Aorta (tissue), 5 donors: ENCODE measurements around the gene DNMT3A. TPM values are rescaled to one million over a fixed set of nuclear protein-coding genes. Genes with fewer than 3 reads are reported as not detected.

Source experiments
- ATAC-seq: fragments of 200-7000 bp; cut with Tn5 transposase; one replicate; pipeline ENCODE4 v1.9.1; 2022; ENCODE audit warnings: moderate library complexity; ENCODE audit not compliant: low FRiP score
- DNase-seq, 2 donors: peaks; one replicate each; pipeline ENCODE4 v3.0.0-alpha.2; 2020
- H3K27ac ChIP-seq, 2 donors: one replicate each; pipeline ENCODE4 v1.5.1; 2013; ENCODE audit warnings: low read length in 2 of 2, mild to moderate bottlenecking in 2 of 2, moderate library complexity in 2 of 2, control low read depth in 1 of 2, inconsistent platforms in 1 of 2, low read depth in 1 of 2
- H3K27me3 ChIP-seq, 2 donors: one replicate each; pipeline ENCODE4 v1.6.1; 2013; ENCODE audit warnings: control low read depth in 1 of 2, low read length in 1 of 2, mild to moderate bottlenecking in 1 of 2, moderate library complexity in 1 of 2; ENCODE audit not compliant: insufficient read depth in 2 of 2, control insufficient read depth in 1 of 2
- H3K36me3 ChIP-seq, 2 donors: one replicate each; pipeline ENCODE4 v1.6.1; 2013; ENCODE audit warnings: control low read depth in 1 of 2, low read length in 1 of 2, mild to moderate bottlenecking in 1 of 2; ENCODE audit not compliant: insufficient read depth in 2 of 2, control insufficient read depth in 1 of 2
- H3K4me1 ChIP-seq, 2 donors: one replicate each; pipeline ENCODE4 v1.6.1; 2013; ENCODE audit warnings: low read length in 2 of 2, control low read depth in 1 of 2, mild to moderate bottlenecking in 1 of 2, moderate library complexity in 1 of 2; ENCODE audit not compliant: insufficient read depth in 2 of 2, control insufficient read depth in 1 of 2
- H3K4me3 ChIP-seq, 2 donors: one replicate each; pipeline ENCODE4 v1.5.1; 2013; ENCODE audit warnings: low read length in 2 of 2, control low read depth in 1 of 2, mild to moderate bottlenecking in 1 of 2
- H3K9me3 ChIP-seq: one replicate; pipeline ENCODE4 v1.6.1; 2013; ENCODE audit warnings: mild to moderate bottlenecking, low read length; ENCODE audit not compliant: control insufficient read depth
- WGBS, 2 donors: extraction: QIAGEN DNeasy Blood & Tissue Kit; methylation state at CpG; one replicate each; pipeline ENCODE4 v1.1.7; 2013; 5-methylcytosine and 5-hydroxymethylcytosine counted together
- intact Hi-C, 2 donors: fragments of 100-400 bp; cut with DNase I; formaldehyde crosslinking; loops; one replicate each; pipeline versions ENCODE4 v1.14.2 to v1.15.0; 2022
- polyA plus RNA-seq, 2 donors: library from polyadenylated mRNA; stranded (reverse); fragments of 200-250 nt; gene quantifications; one replicate each; pipeline ENCODE4 v1.2.3, GENCODE V29; 2013
- total RNA-seq, 2 donors: library from RNA; stranded (reverse); fragmentation: NEBNext Ultra II Directional; extraction: Animal tissue kit (Norgen Biotek cat#: 25700); gene quantifications; one replicate each; pipeline ENCODE4 v1.2.1, GENCODE V29; 2021
- donor health status: healthy with polysubstance abuse.
- donor health status: Bipolar disorder and iron deficiency.
- donor health status: DM: no; HTN: no; CAD: no.
- donor health status: DM: no; HTN: no; CAD: no.
- donor health status: DM: yes; HTN: yes; CAD: no.

Gene DNMT3A
- total and polyA plus RNA-seq, 4 donors, result 9.4 to 48.2 (median 22.0) TPM

GRCh38 chr2:25361261-25362048, 19.7 kb upstream of the DNMT3A start:
- no peaks in the 10 kb centered on the region for H3K36me3 ChIP-seq
- DNase-seq, result no peak
- intact Hi-C loops, result loop anchor here in 1 of 2 donors (1.0 to 5.0 kb wide), 2 partner anchors 15 to 161 kb away; no protein-coding TSS in a partner anchor
- no peaks in the 10 kb centered on the region for H3K4me1 ChIP-seq
- no peaks in the 10 kb centered on the region for H3K27me3 ChIP-seq
- H3K9me3 ChIP-seq, result no peaks in the 10 kb centered on the region
- no peak for ATAC-seq
- no peak overlapping the region for H3K4me3 ChIP-seq
- H3K27ac ChIP-seq, result no peak overlapping the region
- 55 to 57% methylated on average over 34 of the region's 34 CpGs for WGBS, 2 donors

- H3K9me3 ChIP-seq, result no peaks in the 10 kb centered on the region
- no peak overlapping the region for H3K27ac ChIP-seq
- H3K36me3 ChIP-seq, result no peaks in the 10 kb centered on the region
- H3K27me3 ChIP-seq, result no peaks in the 10 kb centered on the region
- intact Hi-C loops, result no loop called here
- H3K4me1 ChIP-seq, result no peaks in the 10 kb centered on the region
- H3K4me3 ChIP-seq, result no peak overlapping the region
- no peak for DNase-seq
- no peak for ATAC-seq
- WGBS, 2 donors, result 79 to 81% methylated on average over 8 of the region's 8 CpGs
Measured at GRCh38 chr2:25358836-25359235, 17.1 kb upstream of the DNMT3A start.

GRCh38 chr2:25358249-25358815, 16.6 kb upstream of the DNMT3A start:
- WGBS, 2 donors, result 94 to 95% methylated on average over 6 of the region's 6 CpGs
- Histone ChIP-seq H3K27ac (no peak overlapping the region), H3K36me3 (no peaks in the 10 kb centered on the region), H3K4me1 (no peaks in the 10 kb centered on the region), H3K9me3 (no peaks in the 10 kb centered on the region), H3K4me3 (no peak overlapping the region), H3K27me3 (no peaks in the 10 kb centered on the region)
- ATAC-seq (no peak), DNase-seq (no peak)
- intact Hi-C loops, result no loop called here

GRCh38 chr2:25356088-25356487, 14.4 kb upstream of the DNMT3A start:
- Histone ChIP-seq H3K4me1 (no peaks in the 10 kb centered on the region), H3K27ac (no peak overlapping the region), H3K9me3 (no peaks in the 10 kb centered on the region), H3K4me3 (no peak overlapping the region), H3K36me3 (no peaks in the 10 kb centered on the region), H3K27me3 (no peaks in the 10 kb centered on the region)
- no peak for ATAC-seq
- 59 to 64% methylated on average over 4 of the region's 4 CpGs for WGBS, 2 donors
- intact Hi-C loops, result no loop called here
- DNase-seq, result no peak

GRCh38 chr2:25355270-25355669, 13.5 kb upstream of the DNMT3A start:
- Histone ChIP-seq H3K4me1 (no peaks in the 10 kb centered on the region), H3K27me3 (no peaks in the 10 kb centered on the region), H3K27ac (no peak overlapping the region), H3K4me3 (no peak overlapping the region), H3K36me3 (no peaks in the 10 kb centered on the region), H3K9me3 (no peaks in the 10 kb centered on the region)
- DNase-seq (no peak), ATAC-seq (no peak)
- WGBS, 2 donors, result 85 to 94% methylated on average over 8 of the region's 8 CpGs
- intact Hi-C loops, result no loop called here

- 72 to 74% methylated on average over 6 of the region's 6 CpGs for WGBS, 2 donors
- no peak for DNase-seq
- H3K9me3 ChIP-seq, result no peaks in the 10 kb centered on the region
- intact Hi-C loops, result no loop called here
- H3K4me3 ChIP-seq, result no peak overlapping the region
- H3K4me1 ChIP-seq, result no peaks in the 10 kb centered on the region
- no peaks in the 10 kb centered on the region for H3K36me3 ChIP-seq
- no peak overlapping the region for H3K27ac ChIP-seq
- no peak for ATAC-seq
- no peaks in the 10 kb centered on the region for H3K27me3 ChIP-seq
Measured at GRCh38 chr2:25354116-25354515, 12.4 kb upstream of the DNMT3A start.

- H3K27me3 ChIP-seq, result no peaks in the 10 kb centered on the region
- intact Hi-C loops, result no loop called here
- H3K9me3 ChIP-seq, result no peaks in the 10 kb centered on the region
- no peak overlapping the region for H3K27ac ChIP-seq
- H3K4me1 ChIP-seq, result no peaks in the 10 kb centered on the region
- H3K36me3 ChIP-seq, result no peaks in the 10 kb centered on the region
- WGBS, 2 donors, result 72 to 73% methylated on average over 7 of the region's 7 CpGs
- no peak overlapping the region for H3K4me3 ChIP-seq
- ATAC-seq, result no peak
- peak in 1 of 2 donors; percentile 34 for DNase-seq
Measured at GRCh38 chr2:25349397-25349796, 7.7 kb upstream of the DNMT3A start.

- Histone ChIP-seq H3K36me3 (no peaks in the 10 kb centered on the region), H3K27ac (no peak overlapping the region), H3K4me3 (no peak overlapping the region), H3K9me3 (no peaks in the 10 kb centered on the region), H3K27me3 (no peaks in the 10 kb centered on the region), H3K4me1 (no peaks in the 10 kb centered on the region)
- intact Hi-C loops, result no loop called here
- ATAC-seq, result no peak
- WGBS, 2 donors, result 1 to 6% methylated on average over 2 of the region's 2 CpGs
- DNase-seq, result no peak
Measured at GRCh38 chr2:25347846-25348245, 6.1 kb upstream of the DNMT3A start.

GRCh38 chr2:25347205-25347815, 5.6 kb upstream of the DNMT3A start:
- intact Hi-C loops, result no loop called here
- no peak for ATAC-seq

More at GRCh38 chr2:25347205-25347815, 5.6 kb upstream of the DNMT3A start:
- H3K27ac ChIP-seq, result no peak overlapping the region
- WGBS, 2 donors, result 79 to 80% methylated on average over 7 of the region's 7 CpGs
- H3K4me1 ChIP-seq, result no peaks in the 10 kb centered on the region
- no peaks in the 10 kb centered on the region for H3K36me3 ChIP-seq
- DNase-seq, result no peak
- no peak overlapping the region for H3K4me3 ChIP-seq
- H3K9me3 ChIP-seq, result no peaks in the 10 kb centered on the region
- no peaks in the 10 kb centered on the region for H3K27me3 ChIP-seq
